Ectodermal cell (in vitro differentiated cells): ENCODE data around the gene ITSN1.
A peak's percentile ranks its signal among the peaks of the same experiment; 100 is the strongest.
"Not testable (repeated sequence)": the region's sequence is repeated elsewhere in the genome, so short reads cannot be mapped to it uniquely, and the experiment has no call there.

Source experiments
- H3K27ac ChIP-seq: 2 replicates; pipeline ENCODE4 v1.7.0; 2013; ENCODE audit warnings: mild to moderate bottlenecking, low read depth, low read length; ENCODE audit not compliant: insufficient read depth, poor library complexity, severe bottlenecking
- H3K27me3 ChIP-seq: 2 replicates; pipeline ENCODE4 v1.7.0; 2013; ENCODE audit warnings: mild to moderate bottlenecking, low read length; ENCODE audit not compliant: insufficient read depth, control insufficient read depth, poor library complexity, severe bottlenecking
- H3K36me3 ChIP-seq: one replicate; pipeline ENCODE4 v1.7.0; 2013; ENCODE audit warnings: low read length; ENCODE audit not compliant: control insufficient read depth, insufficient read depth
- H3K4me1 ChIP-seq: one replicate; pipeline ENCODE4 v1.7.0; 2013; ENCODE audit warnings: low read length; ENCODE audit not compliant: control insufficient read depth, insufficient read depth
- H3K4me3 ChIP-seq: 2 replicates; pipeline ENCODE4 v1.7.0; 2013; ENCODE audit warnings: low read depth, low read length, control low read depth; ENCODE audit not compliant: insufficient read depth
- H3K9me3 ChIP-seq: 2 replicates; pipeline ENCODE4 v1.7.0; 2013; ENCODE audit warnings: mild to moderate bottlenecking, low read length, moderate library complexity; ENCODE audit not compliant: control insufficient read depth
- WGBS, 2 experiments: methylation state at CpG; one replicate each; pipeline ENCODE4 v1.1.7; 2013; ENCODE audit warnings: missing lambda C conversion rate in 2 of 2; 5-methylcytosine and 5-hydroxymethylcytosine counted together

Gene ITSN1

GRCh38 chr21:33926248-33926647 is 283.9 kb downstream of the ITSN1 start:
- H3K27ac ChIP-seq, H3K9me3 ChIP-seq, H3K36me3 ChIP-seq, H3K27me3 ChIP-seq, H3K4me3 ChIP-seq, H3K4me1 ChIP-seq: not testable (repeated sequence)
- WGBS, 2 experiments = 60 to 100% methylated on average over 1 of the region's 2 CpGs

DNA sequence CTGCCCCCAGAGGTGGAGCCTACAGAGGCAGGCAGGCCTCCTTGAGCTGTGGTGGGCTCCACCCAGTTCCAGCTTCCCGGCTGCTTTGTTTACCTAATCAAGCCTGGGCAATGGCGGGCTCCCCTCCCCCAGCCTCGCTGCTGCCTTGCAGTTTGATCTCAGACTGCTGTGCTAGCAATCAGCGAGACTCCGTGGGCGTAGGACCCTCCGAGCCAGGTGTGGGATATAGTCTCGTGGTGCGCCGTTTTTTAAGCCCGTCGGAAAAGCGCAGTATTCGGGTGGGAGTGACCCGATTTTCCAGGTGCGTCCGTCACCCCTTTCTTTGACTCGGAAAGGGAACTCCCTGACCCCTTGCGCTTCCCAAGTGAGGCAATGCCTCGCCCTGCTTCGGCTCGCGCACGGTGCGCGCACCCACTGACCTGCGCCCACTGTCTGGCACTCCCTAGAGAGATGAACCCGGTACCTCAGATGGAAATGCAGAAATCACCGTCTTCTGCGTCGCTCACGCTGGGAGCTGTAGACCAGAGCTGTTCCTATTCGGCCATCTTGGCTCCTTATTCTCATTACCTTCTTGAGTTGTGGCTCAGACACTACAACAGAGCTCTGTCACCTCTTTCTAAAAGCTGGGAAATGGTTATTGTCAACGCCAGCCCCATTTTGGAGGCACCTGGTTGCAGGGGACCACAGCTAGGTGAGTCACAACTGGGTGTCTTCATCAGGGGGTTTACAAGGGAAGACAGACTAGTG is 288.9 kb downstream of the ITSN1 start:
- peak overlapping the region; percentile 22 for H3K27ac ChIP-seq
- not testable (repeated sequence) for H3K36me3 ChIP-seq, H3K9me3 ChIP-seq, H3K4me1 ChIP-seq, H3K27me3 ChIP-seq
- 42 to 44% methylated on average over 7 of the region's 34 CpGs for WGBS, 2 experiments
- H3K4me3 ChIP-seq = peak overlapping the region; percentile 36

- peak overlapping the region; percentile 22 for H3K27ac ChIP-seq
- H3K36me3 ChIP-seq = no peaks in the 10 kb centered on the region
- no peaks in the 10 kb centered on the region for H3K27me3 ChIP-seq
- H3K4me3 ChIP-seq = peak overlapping the region; percentile 36
- H3K4me1 ChIP-seq = no peaks in the 10 kb centered on the region
- WGBS, 2 experiments = 90 to 93% methylated on average over 9 to 10 of the region's 10 CpGs
- no peaks in the 10 kb centered on the region for H3K9me3 ChIP-seq
These were observed 289.6 kb downstream of the ITSN1 start for GRCh38 chr21:33931799-33932390.

- H3K9me3 ChIP-seq = no peaks in the 10 kb centered on the region
- WGBS, 2 experiments = 93 to 97% methylated on average over 5 of the region's 5 CpGs
- H3K4me1 ChIP-seq = no peaks in the 10 kb centered on the region
- no peaks in the 10 kb centered on the region for H3K27me3 ChIP-seq
- no peak overlapping the region for H3K4me3 ChIP-seq
- H3K27ac ChIP-seq = no peak overlapping the region
- no peaks in the 10 kb centered on the region for H3K36me3 ChIP-seq
These were observed 290.4 kb downstream of the ITSN1 start for GRCh38 chr21:33932731-33933130.

DNA sequence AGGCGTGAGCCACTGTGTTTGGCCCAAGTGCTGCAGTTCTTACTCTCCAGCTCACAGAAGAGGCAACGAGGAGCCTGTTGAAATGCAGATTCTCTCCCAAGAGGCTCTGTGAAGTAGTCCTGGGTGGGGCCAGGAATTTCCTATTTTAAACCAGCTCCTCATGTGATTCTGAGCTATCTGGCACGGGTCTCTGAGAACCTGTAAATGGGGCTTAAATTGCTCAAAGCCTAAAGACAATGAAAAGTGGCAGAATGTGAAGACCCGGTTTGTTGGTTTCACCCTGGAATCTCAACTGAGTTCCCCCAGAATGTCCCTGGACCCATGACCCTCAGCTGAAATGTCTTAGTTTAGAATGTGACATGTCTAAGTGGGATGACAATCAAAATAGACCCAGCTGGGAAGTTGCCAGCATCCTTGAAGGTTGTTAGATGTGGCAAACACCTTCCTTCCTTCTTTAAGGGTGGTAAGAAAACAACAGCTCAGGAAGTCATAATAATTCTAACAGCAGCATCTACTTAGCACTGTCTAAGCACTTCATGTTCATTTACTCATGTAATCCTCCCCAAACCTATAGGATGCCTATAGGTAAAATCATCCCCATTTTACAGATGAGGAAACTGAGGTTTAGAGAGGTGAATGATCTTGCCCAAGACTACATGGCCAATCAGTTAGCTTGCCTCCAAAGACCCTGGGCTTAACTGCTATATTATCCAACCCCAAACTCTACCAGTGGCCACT is 294.2 kb downstream of the ITSN1 start:
- H3K27ac ChIP-seq = no peak overlapping the region
- no peak overlapping the region for H3K4me3 ChIP-seq
- H3K9me3 ChIP-seq = no peaks in the 10 kb centered on the region
- no peaks in the 10 kb centered on the region for H3K36me3 ChIP-seq
- 71 to 74% methylated on average over 4 of the region's 4 CpGs for WGBS, 2 experiments
- no peaks in the 10 kb centered on the region for H3K4me1 ChIP-seq
- no peaks in the 10 kb centered on the region for H3K27me3 ChIP-seq

- no peaks in the 10 kb centered on the region for H3K9me3 ChIP-seq
- WGBS, 2 experiments = 94 to 96% methylated on average over 4 of the region's 4 CpGs
- H3K4me1 ChIP-seq = peaks cover 4% of the 10 kb centered on the region
- no peaks in the 10 kb centered on the region for H3K27me3 ChIP-seq
- H3K27ac ChIP-seq = no peak overlapping the region
- no peaks in the 10 kb centered on the region for H3K36me3 ChIP-seq
- no peak overlapping the region for H3K4me3 ChIP-seq
These were observed 294.8 kb downstream of the ITSN1 start for GRCh38 chr21:33937146-33937545.

DNA sequence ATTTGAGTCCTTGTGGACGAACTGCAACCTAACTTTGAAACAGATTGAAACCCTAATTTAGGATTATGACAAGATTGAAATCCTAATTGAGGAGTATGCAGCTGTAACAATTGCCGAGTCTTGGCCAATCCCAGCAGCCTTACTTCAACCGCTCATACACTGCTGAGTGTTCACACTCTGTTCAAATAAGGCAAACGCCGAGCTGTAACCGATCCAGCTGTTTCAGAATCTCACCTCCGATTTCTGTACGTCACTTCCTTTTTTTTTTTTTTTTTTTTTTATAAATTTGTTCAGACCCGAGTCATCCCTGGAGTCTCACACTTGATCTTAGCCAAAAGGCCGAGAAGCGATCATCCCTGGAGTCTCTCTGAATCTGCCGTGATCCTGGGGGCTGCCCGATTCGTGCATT is 295.6 kb downstream of the ITSN1 start:
- no peaks in the 10 kb centered on the region for H3K36me3 ChIP-seq

GRCh38 chr21:33938381-33938780 is 296.1 kb downstream of the ITSN1 start:
- Histone ChIP-seq H3K9me3 (no peaks in the 10 kb centered on the region), H3K27ac (no peak overlapping the region), H3K4me1 (peaks cover 7% of the 10 kb centered on the region), H3K27me3 (no peaks in the 10 kb centered on the region), H3K4me3 (no peak overlapping the region), H3K36me3 (no peaks in the 10 kb centered on the region)
- 92 to 96% methylated on average over 3 of the region's 3 CpGs for WGBS, 2 experiments

More for the DNA sequence above, 295.6 kb downstream of the ITSN1 start:
- 92 to 96% methylated on average over 13 to 14 of the region's 14 CpGs for WGBS, 2 experiments
- no peak overlapping the region for H3K4me3 ChIP-seq
- H3K9me3 ChIP-seq = no peaks in the 10 kb centered on the region
- H3K4me1 ChIP-seq = peaks cover 7% of the 10 kb centered on the region
- no peaks in the 10 kb centered on the region for H3K27me3 ChIP-seq
- H3K27ac ChIP-seq = no peak overlapping the region

GRCh38 chr21:33939226-33939625 is 296.9 kb downstream of the ITSN1 start:
- H3K27ac ChIP-seq = no peak overlapping the region
- no peaks in the 10 kb centered on the region for H3K9me3 ChIP-seq
- peaks cover 7% of the 10 kb centered on the region for H3K4me1 ChIP-seq
- H3K27me3 ChIP-seq = no peaks in the 10 kb centered on the region
- 93 to 99% methylated on average over 3 of the region's 3 CpGs for WGBS, 2 experiments
- no peak overlapping the region for H3K4me3 ChIP-seq
- H3K36me3 ChIP-seq = no peaks in the 10 kb centered on the region

- Histone ChIP-seq H3K9me3 (no peaks in the 10 kb centered on the region), H3K4me3 (no peak overlapping the region), H3K27ac (no peak overlapping the region), H3K4me1 (peaks cover 7% of the 10 kb centered on the region), H3K27me3 (no peaks in the 10 kb centered on the region), H3K36me3 (no peaks in the 10 kb centered on the region)
- whole genome bisulfite sequencing, 2 experiments = 93 to 94% methylated on average over 14 to 15 of the region's 15 CpGs
These were observed 298.0 kb downstream of the ITSN1 start for GRCh38 chr21:33940164-33940880.
